WTC11 (cell line): ENCODE data around the gene AK6.

ENCODE experiments used
- CTCF ChIP-seq: fragments of 200-600 bp; IDR thresholded peaks from 2 replicates; pipeline ENCODE4 v1.8.0; 2022; ENCODE audit warnings: antibody characterized with exemption
- JUN ChIP-seq: sonication (generic); formaldehyde crosslinking; IDR thresholded peaks from 2 replicates; pipeline ENCODE4 v1.8.0; 2023; ENCODE audit warnings: mild to moderate bottlenecking, missing genetic modification reagents
- MAX ChIP-seq: sonication (generic); formaldehyde crosslinking; IDR thresholded peaks from 2 replicates; pipeline ENCODE4 v1.8.0; 2022; ENCODE audit warnings: mild to moderate bottlenecking, missing genetic modification reagents
- USF1 ChIP-seq: sonication (generic); formaldehyde crosslinking; IDR thresholded peaks from 2 replicates; pipeline ENCODE4 v1.8.0; 2022; ENCODE audit warnings: mild to moderate bottlenecking, missing genetic modification reagents
- ZBTB21 ChIP-seq: sonication (generic); formaldehyde crosslinking; IDR thresholded peaks from 2 replicates; pipeline ENCODE4 v1.8.1; 2023; ENCODE audit warnings: mild to moderate bottlenecking, missing genetic modification reagents, borderline replicate concordance
- ZNF138 ChIP-seq: sonication (generic); formaldehyde crosslinking; conservative IDR thresholded peaks from 2 replicates; pipeline ENCODE4 v1.8.1; 2022; ENCODE audit warnings: mild to moderate bottlenecking, moderate library complexity, missing genetic modification reagents

GRCh38 chr5:69341520-69342161, 27.7 kb downstream of the AK6 start:
- no peak for TF ChIP-seq CTCF
- TF ChIP-seq ZBTB21 (CRISPR knock-in tag) = no peak
- TF ChIP-seq MAX (CRISPR knock-in tag) = no peak
- TF ChIP-seq USF1 (CRISPR knock-in tag) = no peak
- TF ChIP-seq JUN (CRISPR knock-in tag) = no peak
- TF ChIP-seq ZNF138 = no peak
